ENCODE results near the gene THSD4. TPM values are rescaled to one million over a fixed set of nuclear protein-coding genes. Genes with fewer than 3 reads are reported as not detected.
A peak's percentile ranks its signal among the peaks of the same experiment; 100 is the strongest.

The THSD4 gene
- total RNA-seq, 1 donor from 2014 or later: 151 TPM

DNA sequence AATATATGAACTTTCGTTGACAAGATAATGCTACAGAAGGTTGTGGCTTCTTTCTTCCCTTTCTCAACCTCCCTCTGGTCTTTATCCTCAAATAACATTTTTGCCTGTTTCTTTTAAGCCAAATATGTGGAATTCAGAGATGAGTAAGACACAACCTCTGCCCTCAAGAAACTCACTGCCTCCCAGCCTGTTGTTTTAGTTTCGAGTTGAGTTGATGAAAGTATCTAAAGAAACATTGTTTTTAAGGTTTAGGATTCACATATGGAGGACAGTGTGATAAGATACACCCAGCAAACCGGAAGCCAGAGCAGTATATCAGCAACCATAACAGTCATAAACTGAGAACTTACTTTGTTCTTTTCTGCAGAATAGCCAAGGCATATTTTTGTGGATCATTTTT lies 218.6 kb downstream of the THSD4 start:
- Histone ChIP-seq H3K4me3 (no peak overlapping the region), H3K27ac (peak overlapping the region; percentile 91 to 92), H3K27me3 (no peaks in the 10 kb centered on the region), H3K36me3 (no peaks in the 10 kb centered on the region), H3K9me3 (no peaks in the 10 kb centered on the region), H3K4me1 (peaks cover 5 to 58% of the 10 kb centered on the region in 2 donors)
- TF ChIP-seq CTCF (IDR thresholded peaks at IDR 0.05): no peak
- DNase-seq (ENCODE audit: low spot score in 2 of 2): no peak
- intact Hi-C loops (cut with DNase I): loop anchor here (2.0 to 5.0 kb wide), 2 partner anchors 37 to 103 kb away; no protein-coding TSS in a partner anchor

DNA sequence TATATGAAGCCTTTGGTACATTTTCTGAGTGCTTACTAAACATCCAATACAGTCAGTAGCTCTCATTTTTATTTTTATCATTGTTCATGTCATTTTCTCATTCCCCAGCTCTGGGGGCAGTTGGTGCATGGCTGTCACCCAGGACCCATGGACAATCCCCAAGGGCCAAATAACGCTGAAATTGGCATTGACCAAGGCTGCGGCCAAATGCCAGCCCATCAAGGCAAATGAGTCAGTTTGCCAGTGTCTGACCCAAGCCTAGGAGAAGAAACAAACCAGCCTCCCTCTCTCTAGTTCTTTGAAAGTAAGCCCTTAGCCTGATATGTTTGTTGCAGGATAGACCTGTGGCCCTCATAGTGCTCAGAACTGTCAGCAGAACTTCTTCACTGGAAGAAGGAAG lies 219.2 kb downstream of the THSD4 start:
- H3K36me3 ChIP-seq: no peaks in the 10 kb centered on the region
- no peak for DNase-seq (ENCODE audit: low spot score in 2 of 2)
- H3K4me3 ChIP-seq: no peak overlapping the region
- no peaks in the 10 kb centered on the region for H3K27me3 ChIP-seq
- H3K27ac ChIP-seq: peak overlapping the region; percentile 91 to 92
- H3K4me1 ChIP-seq: peaks cover 5 to 60% of the 10 kb centered on the region in 2 donors
- TF ChIP-seq CTCF (IDR thresholded peaks at IDR 0.05): no peak
- intact Hi-C loops (cut with DNase I): loop anchor here (2.0 to 5.0 kb wide), 2 partner anchors 38 to 103 kb away; no protein-coding TSS in a partner anchor
- H3K9me3 ChIP-seq: no peaks in the 10 kb centered on the region

GRCh38 chr15:71334873-71335272 lies 219.6 kb downstream of the THSD4 start:
- no peak for TF ChIP-seq CTCF (IDR thresholded peaks at IDR 0.05)
- Histone ChIP-seq H3K36me3 (no peaks in the 10 kb centered on the region), H3K4me1 (peaks cover 3 to 60% of the 10 kb centered on the region in 2 donors), H3K9me3 (no peaks in the 10 kb centered on the region), H3K4me3 (no peak overlapping the region), H3K27me3 (no peaks in the 10 kb centered on the region), H3K27ac (peak overlapping the region; percentile 91 to 92)
- no peak for DNase-seq (ENCODE audit: low spot score in 2 of 2)
- intact Hi-C loops (cut with DNase I): loop anchor here (2.0 to 5.0 kb wide), 2 partner anchors 38 to 102 kb away; no protein-coding TSS in a partner anchor

GRCh38 chr15:71335591-71335990 lies 220.3 kb downstream of the THSD4 start:
- peaks cover 0 to 57% of the 10 kb centered on the region in 2 donors for H3K4me1 ChIP-seq
- no peak for TF ChIP-seq CTCF (IDR thresholded peaks at IDR 0.05)

DNA sequence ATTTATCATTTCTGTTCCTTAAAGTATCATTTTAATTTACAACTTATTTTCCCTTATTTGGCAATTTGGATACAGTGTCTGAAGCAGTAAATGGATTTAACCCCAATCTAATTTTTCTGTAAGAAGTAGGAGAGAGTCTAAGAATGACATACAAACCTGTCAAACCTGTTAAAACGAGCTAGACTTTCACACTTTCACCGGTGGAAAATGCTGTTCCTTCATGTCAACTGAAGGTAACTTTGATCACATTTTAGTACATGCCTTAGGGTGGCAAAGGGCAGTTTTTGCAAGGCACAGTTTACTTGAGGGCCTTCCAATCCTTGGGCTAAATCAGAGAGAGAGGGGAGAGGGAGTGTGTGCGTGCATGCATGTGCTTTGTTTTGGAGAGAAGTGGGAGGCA lies 221.4 kb downstream of the THSD4 start:
- Histone ChIP-seq H3K27me3 (no peaks in the 10 kb centered on the region), H3K36me3 (no peaks in the 10 kb centered on the region), H3K4me1 (peaks cover 0 to 50% of the 10 kb centered on the region in 2 donors), H3K9me3 (no peaks in the 10 kb centered on the region), H3K27ac (peak overlapping the region; percentile 91 to 92), H3K4me3 (no peak overlapping the region)
- DNase-seq (ENCODE audit: low spot score in 2 of 2): no peak
- TF ChIP-seq CTCF (IDR thresholded peaks at IDR 0.05): no peak
- intact Hi-C loops (cut with DNase I): no loop called here

More at GRCh38 chr15:71335591-71335990, 220.3 kb downstream of the THSD4 start:
- Histone ChIP-seq H3K36me3 (no peaks in the 10 kb centered on the region), H3K4me3 (no peak overlapping the region), H3K9me3 (no peaks in the 10 kb centered on the region), H3K27ac (peak overlapping the region; percentile 91 to 92), H3K27me3 (no peaks in the 10 kb centered on the region)
- no peak for DNase-seq (ENCODE audit: low spot score in 2 of 2)
- intact Hi-C loops (cut with DNase I): loop anchor here (2.0 kb wide), 1 partner anchor 39 kb away; no protein-coding TSS in a partner anchor

All from ascending aorta (tissue), 2 donors.